GM21390 (cell line): ENCODE results near the gene DSEL.

Source experiments
- ATAC-seq: cut with Tn5 transposase; IDR thresholded peaks from one replicate; pipeline ENCODE4 v1.9.1; 2021; ENCODE audit not compliant: unreplicated experiment

Gene DSEL

GRCh38 chr18:67516539-67517443 lies at the start of gene DSEL:
DSEL (minus strand) TSS chr18:67516720; CDS start chr18:67514608, 2,112 bp downstream.
- peak; percentile 97 for ATAC-seq

- no peak for ATAC-seq
Measured at GRCh38 chr18:67553437-67553836, 36.9 kb upstream of the DSEL start.

- ATAC-seq, result no peak
Measured at GRCh38 chr18:67550872-67551520, 34.5 kb upstream of the DSEL start.

DNA sequence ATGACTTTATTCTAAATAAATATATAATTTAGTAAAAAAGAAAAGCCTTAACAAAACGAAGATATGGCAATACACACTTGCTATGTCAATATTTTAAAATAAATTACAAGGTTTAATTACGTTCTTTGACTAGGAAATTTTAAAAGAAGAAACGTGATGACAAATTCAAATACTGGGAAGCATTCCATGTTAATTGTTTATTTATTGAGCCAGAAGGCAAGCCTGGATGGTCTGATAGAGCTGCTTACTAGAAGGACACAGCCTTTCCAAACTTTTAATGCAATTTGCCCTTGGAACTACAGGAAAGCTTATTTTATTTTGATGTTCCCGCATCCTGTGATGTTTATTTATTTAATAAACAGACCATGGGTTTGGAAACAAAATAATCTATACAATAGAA lies 33.4 kb upstream of the DSEL start:
- no peak for ATAC-seq

DNA sequence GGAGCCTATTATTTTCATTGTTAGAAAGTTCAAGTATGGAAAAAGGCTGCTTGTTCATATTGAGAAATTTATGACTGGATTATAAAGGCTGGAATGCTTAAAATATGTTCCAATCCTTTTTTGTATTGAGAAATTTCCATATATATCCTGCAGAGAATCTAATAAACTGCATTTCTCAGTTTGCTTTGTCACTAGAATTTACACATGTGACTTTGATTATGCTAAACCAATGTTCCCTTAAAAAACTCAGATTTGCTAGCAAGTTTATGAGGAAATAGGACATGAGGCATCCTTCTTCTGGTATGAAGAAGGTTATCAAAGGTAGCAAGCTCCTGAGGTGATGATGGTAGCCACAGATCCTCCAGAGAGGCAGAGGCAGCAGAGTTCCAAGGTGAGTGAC lies 29.2 kb upstream of the DSEL start:
- no peak for ATAC-seq

DNA sequence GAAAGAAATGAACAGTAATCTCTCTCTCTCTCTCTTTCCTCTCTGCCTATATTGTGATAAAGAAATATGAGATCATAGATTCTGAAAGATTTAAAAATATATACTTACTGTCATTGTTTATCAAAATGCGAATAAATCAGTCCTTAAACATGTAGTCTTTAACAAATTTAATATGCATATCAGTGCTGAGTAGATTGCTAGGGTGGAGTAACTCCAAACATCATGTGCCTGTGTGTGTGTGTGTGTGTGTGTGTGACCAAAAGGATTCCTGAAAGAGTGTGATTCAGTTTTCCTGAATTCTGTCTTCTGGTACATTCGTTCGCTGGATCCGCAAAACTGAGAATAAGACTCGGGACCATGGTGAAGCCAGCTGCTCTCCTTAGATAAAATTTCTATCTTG lies 24.0 kb upstream of the DSEL start:
- ATAC-seq, result no peak

DNA sequence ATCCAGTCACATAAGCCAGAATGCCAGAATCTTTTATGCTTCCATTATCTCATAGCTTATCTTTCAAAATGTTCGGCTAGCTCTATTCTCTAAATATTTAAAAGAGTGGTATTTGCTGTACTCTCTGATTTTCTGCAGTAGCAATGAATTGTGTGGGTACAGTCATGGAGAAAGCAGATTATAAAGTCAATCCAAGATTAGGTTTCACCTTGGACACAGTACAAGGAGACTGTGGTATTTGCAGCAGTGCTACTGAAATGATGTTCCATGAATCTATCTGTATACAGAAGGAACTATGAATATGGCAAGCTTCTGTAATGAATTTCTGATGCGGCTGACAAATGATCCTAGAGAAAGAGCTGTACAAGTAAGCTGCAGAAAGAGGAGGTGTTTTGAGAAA lies 15.4 kb upstream of the DSEL start:
- ATAC-seq, result no peak

DNA sequence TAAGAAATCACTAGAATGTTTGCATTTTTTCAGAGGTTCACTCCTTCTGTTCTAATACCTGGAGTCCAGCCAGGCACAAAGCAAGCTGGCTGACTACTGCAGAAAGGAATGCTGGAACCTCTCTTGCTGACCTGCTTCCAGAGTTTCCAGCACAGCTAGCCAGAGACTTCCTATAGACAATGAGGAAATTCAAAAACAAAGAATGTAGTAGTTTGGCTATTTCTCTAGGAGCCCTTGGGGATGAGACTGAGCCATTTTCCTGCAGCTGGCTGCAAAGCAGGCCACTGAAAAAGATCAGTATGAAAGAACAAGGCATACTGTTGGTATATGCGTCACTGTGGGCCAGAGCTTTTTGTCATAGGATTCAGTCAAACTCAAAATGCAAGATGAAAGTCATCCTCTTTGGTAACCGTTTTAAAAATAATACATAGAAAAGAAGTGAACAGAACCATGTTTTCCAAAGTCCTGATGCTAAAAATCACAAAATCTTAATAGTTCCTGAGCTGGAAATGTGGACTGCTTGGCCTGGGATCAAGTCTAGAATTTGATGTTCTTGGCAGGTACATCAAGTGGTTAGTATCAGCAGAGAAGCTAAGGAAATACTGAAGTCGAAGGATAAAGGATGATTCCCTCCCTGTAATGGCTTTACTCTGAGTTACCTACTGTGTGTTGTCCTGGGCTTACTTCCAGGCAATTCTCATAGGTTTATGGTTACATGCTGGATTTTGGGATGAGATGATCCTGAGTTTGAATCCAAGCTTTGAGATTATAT lies 9.0 kb upstream of the DSEL start:
- no peak for ATAC-seq

DNA sequence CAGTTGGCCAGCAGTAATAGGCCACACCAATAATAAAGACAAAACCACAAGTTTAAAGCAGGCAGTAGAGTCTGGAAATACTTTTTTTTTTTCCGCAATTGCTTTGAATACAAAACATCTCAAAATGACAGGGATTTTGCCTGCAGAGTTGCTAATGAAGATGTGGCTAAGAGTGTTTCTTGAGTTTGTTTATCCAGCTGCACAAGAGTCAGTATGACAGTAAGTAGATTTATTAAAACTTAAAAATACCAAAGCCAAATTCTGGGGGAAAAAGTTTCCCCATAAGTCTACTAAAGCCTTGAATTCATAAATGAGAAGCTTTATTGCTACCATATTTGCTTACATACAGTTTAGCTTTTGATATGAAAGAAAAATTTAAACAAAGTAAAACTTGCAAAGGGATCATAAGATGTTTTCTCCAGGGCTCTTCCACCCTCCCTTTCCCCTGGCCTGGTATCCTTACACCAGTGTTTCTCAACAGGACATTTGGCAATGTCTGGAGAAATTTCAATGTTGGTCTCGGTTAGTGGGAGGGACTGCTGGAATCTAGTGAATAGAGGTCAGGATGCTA lies 3.9 kb upstream of the DSEL start:
- ATAC-seq, result no peak

- no peak for ATAC-seq
Measured at GRCh38 chr18:67519592-67519991, 3.1 kb upstream of the DSEL start.

DNA sequence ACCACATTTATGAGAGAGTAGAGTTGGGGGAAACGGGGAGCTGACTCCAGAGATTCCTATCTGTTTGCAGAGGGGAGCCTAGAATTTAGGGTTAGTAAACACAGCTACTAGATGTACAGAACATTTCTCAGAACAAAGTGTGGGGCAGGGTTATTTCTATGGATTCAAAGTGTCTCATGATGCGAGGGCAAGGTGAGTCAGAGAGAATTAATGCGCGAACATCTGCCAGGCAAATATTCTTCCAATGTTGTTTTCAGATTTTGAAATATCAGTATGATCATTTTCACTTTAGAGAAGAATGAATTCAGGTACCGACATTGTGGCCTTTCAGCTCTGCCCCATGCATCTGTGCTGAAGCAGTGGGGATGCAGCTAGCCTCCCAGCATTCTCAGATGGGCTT lies 2.0 kb upstream of the DSEL start:
- ATAC-seq, result no peak

- ATAC-seq, result no peak
Measured at GRCh38 chr18:67517444-67517765, 885 bp upstream of the DSEL start.

GRCh38 chr18:67515942-67516538 lies 480 bp downstream of the DSEL start:
- ATAC-seq, result peak; percentile 29

GRCh38 chr18:67514901-67515540 lies 1.5 kb downstream of the DSEL start:
- no peak for ATAC-seq

DNA sequence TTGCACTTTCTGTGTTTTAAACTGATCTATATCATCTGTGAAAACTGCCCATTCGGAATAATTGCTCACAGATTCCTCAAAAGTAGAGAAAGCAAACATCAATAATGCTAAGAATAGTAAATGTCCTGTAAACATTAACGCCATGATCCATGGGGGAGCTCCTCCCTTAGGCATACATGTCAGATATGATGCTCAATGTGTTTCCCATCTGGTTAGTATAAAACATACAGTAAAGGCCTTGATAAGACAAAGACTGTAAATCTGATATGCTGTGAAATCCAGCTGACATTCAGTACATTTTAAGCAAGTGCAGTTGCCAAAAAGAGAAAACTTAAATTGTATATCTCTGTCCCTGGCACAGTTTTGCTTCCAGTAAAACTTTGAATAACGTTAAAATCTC lies 2.1 kb downstream of the DSEL start:
- ATAC-seq, result no peak

DNA sequence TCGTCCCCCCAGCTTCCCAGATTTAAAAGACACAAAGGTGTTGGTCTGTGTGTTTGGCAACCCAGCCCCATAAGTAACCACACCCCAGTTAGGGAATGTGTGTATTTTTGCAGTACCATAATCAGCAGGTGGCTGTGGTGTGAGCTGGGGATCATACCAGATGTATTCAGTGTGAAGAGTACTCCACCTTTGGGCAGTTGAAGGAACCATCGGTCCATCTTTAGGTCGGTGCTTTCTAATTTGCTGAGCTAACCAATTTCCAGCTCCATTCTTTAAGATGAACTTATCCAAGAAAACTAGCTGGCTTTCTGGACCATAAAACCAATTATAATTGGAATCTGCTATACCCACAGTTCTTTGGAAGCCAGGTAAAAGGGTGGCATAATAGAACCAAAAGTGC lies 3.2 kb downstream of the DSEL start:
- ATAC-seq, result no peak

- ATAC-seq, result no peak
Measured at GRCh38 chr18:67511840-67512239, 4.7 kb downstream of the DSEL start.

DNA sequence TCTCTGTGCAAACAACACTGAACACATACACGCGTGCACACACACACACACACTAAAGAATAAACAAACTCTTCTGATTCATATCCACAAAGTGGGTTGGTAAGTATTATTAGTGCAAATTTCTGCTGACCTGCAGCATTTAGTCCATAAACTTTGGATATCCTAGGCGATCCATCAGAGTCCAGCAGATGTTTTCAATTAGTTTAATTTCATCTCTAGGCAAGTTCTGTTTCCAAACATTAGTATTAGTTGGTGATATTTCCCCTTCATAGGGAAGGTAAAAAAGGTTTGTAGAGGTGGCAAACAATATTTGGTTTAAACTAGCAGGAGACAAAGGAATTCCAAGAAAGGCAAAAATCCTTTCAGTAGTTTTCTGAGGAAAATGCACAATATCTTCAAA lies 5.7 kb downstream of the DSEL start:
- ATAC-seq, result no peak

DNA sequence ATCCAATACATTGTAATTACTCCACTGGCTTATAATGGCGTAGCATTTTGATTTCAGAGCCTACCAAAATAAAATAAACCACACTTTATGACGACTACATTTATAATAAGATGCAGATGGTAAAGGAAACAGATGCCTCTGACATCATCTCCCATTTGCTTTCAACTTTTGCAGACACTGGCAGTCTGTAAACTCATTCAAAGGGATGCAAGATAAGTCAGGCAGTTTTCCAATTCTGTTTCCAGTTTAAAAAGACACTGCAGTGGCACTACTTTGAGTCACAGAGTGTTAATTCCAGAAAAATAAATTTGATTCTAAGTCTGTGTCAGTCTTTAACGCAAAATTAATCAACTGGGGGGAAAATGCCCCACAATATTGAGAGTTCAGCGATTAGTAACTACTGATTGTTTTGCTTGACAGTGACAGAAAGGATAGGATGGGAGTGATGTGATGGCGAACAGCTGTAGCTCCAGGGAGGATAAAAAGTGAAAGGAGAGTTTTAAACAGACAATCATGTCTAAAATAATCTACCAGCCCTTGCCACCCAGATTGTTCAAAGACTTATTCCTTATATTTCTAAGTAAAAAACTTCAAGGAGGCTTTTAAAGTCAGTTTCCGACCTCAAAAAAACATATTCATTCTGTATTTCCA lies 6.7 kb downstream of the DSEL start:
- ATAC-seq, result no peak

GRCh38 chr18:67508146-67508545 lies 8.4 kb downstream of the DSEL start:
- no peak for ATAC-seq
